PC-3 (cell line): ENCODE measurements around the gene FEN1. TPM values are rescaled to one million over a fixed set of nuclear protein-coding genes. Genes with fewer than 3 reads are reported as not detected.

Experiments used
- ATAC-seq: fragments of 200-7000 bp; cut with Tn5 transposase; 2 replicates; pipeline ENCODE4 v1.9.1; 2020; ENCODE audit warnings: mild to moderate bottlenecking, moderate library complexity
- BruUV-seq: library from RNA; stranded (reverse); fragments of 400-500 nt; replicated peaks from 2 replicates; lab custom pipeline; 2021; lab: Mats Ljungman, UMichigan
- CTCF ChIA-PET: fragments of 300-600 bp; sonication (Branson Sonifier 250); formaldehyde crosslinking; loops from one replicate; lab custom pipeline; 2022; ENCODE audit warnings: antibody characterized with exemption; lab: Charles Lee
- POLR2A ChIA-PET: fragments of 300-600 bp; sonication (Branson Sonifier 250); formaldehyde crosslinking; loops from one replicate; lab custom pipeline; 2022; ENCODE audit warnings: antibody characterized with exemption; ENCODE audit not compliant: unreplicated experiment; lab: Charles Lee
- DNase-seq: peaks from one replicate; pipeline ENCODE4 v3.0.0-alpha.2; 2015
- H2AFZ ChIP-seq: fragments of 300-600 bp; sonication (generic); 2 replicates; pipeline ENCODE4 v1.6.0; 2016; ENCODE audit warnings: antibody characterized with exemption, low read length
- H3F3A ChIP-seq: fragments of 300-600 bp; sonication (generic); one replicate; pipeline ENCODE4 v1.6.0; 2017; ENCODE audit warnings: antibody characterized with exemption, low read length, control low read depth, mild to moderate bottlenecking; ENCODE audit not compliant: unreplicated experiment
- H3K27ac ChIP-seq: fragments of 300-600 bp; sonication (generic); 2 replicates; pipeline ENCODE4 v1.5.1; 2016; ENCODE audit warnings: mild to moderate bottlenecking, low read length
- H3K27me3 ChIP-seq: fragments of 300-600 bp; sonication (generic); 2 replicates; pipeline ENCODE4 v1.6.1; 2016; ENCODE audit warnings: low read length, mixed read lengths
- H3K36me3 ChIP-seq: fragments of 300-600 bp; sonication (generic); 2 replicates; pipeline ENCODE4 v1.6.1; 2016; ENCODE audit warnings: low read depth, mixed run types, low read length, mixed read lengths
- H3K4me1 ChIP-seq: fragments of 300-600 bp; sonication (generic); 2 replicates; pipeline ENCODE4 v1.5.1; 2016; ENCODE audit warnings: low read length; ENCODE audit not compliant: insufficient read depth
- H3K4me2 ChIP-seq: fragments of 300-600 bp; sonication (generic); 2 replicates; pipeline ENCODE4 v1.6.0; 2016; ENCODE audit warnings: low read length
- H3K4me3 ChIP-seq: fragments of 300-600 bp; sonication (generic); 2 replicates; pipeline ENCODE4 v1.5.1; 2016; ENCODE audit warnings: mild to moderate bottlenecking, low read length, mixed read lengths
- H3K79me2 ChIP-seq: fragments of 300-600 bp; sonication (generic); 2 replicates; pipeline ENCODE4 v1.6.1; 2017; ENCODE audit warnings: low read length, mixed read lengths
- H3K9ac ChIP-seq: fragments of 300-600 bp; sonication (generic); 2 replicates; pipeline ENCODE4 v1.6.0; 2016; ENCODE audit warnings: mild to moderate bottlenecking, low read length
- H3K9me2 ChIP-seq: fragments of 300-600 bp; sonication (generic); replicated peaks from 2 replicates; pipeline ENCODE4 v1.6.1; 2016; ENCODE audit warnings: mixed run types, low read length, mixed read lengths
- H3K9me3 ChIP-seq: fragments of 300-600 bp; sonication (generic); 2 replicates; pipeline ENCODE4 v1.6.1; 2016; ENCODE audit warnings: low read length, mixed read lengths
- H4K20me1 ChIP-seq: fragments of 300-600 bp; sonication (generic); 2 replicates; pipeline ENCODE4 v1.6.1; 2016; ENCODE audit warnings: low read length, mixed read lengths
- CTCF ChIP-seq: fragments of 300-600 bp; sonication (generic); conservative IDR thresholded peaks from 2 replicates; pipeline ENCODE4 v1.5.1; 2017; ENCODE audit warnings: antibody characterized with exemption, low read depth, mild to moderate bottlenecking, low read length
- EZH2 ChIP-seq: fragments of 300-600 bp; sonication (generic); IDR thresholded peaks from one replicate; pipeline ENCODE4 v1.6.1; 2017; ENCODE audit warnings: antibody characterized with exemption, mild to moderate bottlenecking, low read length; ENCODE audit not compliant: unreplicated experiment
- EZH2phosphoT487 ChIP-seq: fragments of 300-600 bp; sonication (generic); IDR thresholded peaks from 2 replicates; pipeline ENCODE4 v1.6.1; 2018; ENCODE audit warnings: mild to moderate bottlenecking, antibody characterized with exemption, low read length, borderline replicate concordance
- intact Hi-C: fragments of 100-400 bp; cut with micrococcal nuclease; formaldehyde crosslinking; loops from 2 replicates; pipeline ENCODE4 v1.9.0; 2023
- total RNA-seq: library from RNA; depleted of rRNA; stranded (reverse); fragments of >200 nt; gene quantifications from 2 replicates; pipeline ENCODE4 v1.2.3, GENCODE V29; 2014

FEN1 gene
- total RNA-seq, 1 experiment from 2014 or later: 132 TPM

- H2AFZ ChIP-seq: no peak overlapping the region
- ChIA-PET POLR2A (interaction anchor here (0.5 kb wide), 1 partner anchor 37 kb away, joined by 10 read pairs; no protein-coding TSS in a partner anchor), CTCF (no interaction called here)
- ATAC-seq (no peak), DNase-seq (no peak)
- no peaks in the 10 kb centered on the region for H3K79me2 ChIP-seq
- H3K36me3 ChIP-seq: no peaks in the 10 kb centered on the region
- H3K9me3 ChIP-seq: no peaks in the 10 kb centered on the region
- H3K27ac ChIP-seq: no peak overlapping the region
- H3K9ac ChIP-seq: no peak overlapping the region
- no peak for TF ChIP-seq CTCF
- no peak overlapping the region for H3K4me3 ChIP-seq
- no peak overlapping the region for H3K4me2 ChIP-seq
- no TSS peak for BruUV-seq
- H3K4me1 ChIP-seq: no peaks in the 10 kb centered on the region
- H3K9me2 ChIP-seq: no peaks in the 10 kb centered on the region
- intact Hi-C loops: no loop called here
- H4K20me1 ChIP-seq: no peaks in the 10 kb centered on the region
- no peaks in the 10 kb centered on the region for H3K27me3 ChIP-seq
- H3F3A ChIP-seq: no peaks in the 10 kb centered on the region
Observed at GRCh38 chr11:61765550-61766253, 27.0 kb upstream of the FEN1 start.

GRCh38 chr11:61766353-61766841, 26.3 kb upstream of the FEN1 start:
- H3K9ac ChIP-seq: no peak overlapping the region
- no peak overlapping the region for H3K4me2 ChIP-seq
- no peaks in the 10 kb centered on the region for H3F3A ChIP-seq
- H3K79me2 ChIP-seq: no peaks in the 10 kb centered on the region
- H3K4me3 ChIP-seq: no peak overlapping the region
- no peaks in the 10 kb centered on the region for H3K36me3 ChIP-seq
- no peaks in the 10 kb centered on the region for H3K4me1 ChIP-seq
- POLR2A ChIA-PET: interaction anchor here (0.6 kb wide), 1 partner anchor 26 kb away, joined by 3 read pairs; no protein-coding TSS in a partner anchor
- ATAC-seq (no peak; the same call in 1 of the 2 replicates), DNase-seq (no peak)
- no peak overlapping the region for H3K27ac ChIP-seq
- BruUV-seq: no TSS peak
- H3K9me2 ChIP-seq: no peaks in the 10 kb centered on the region
- H3K9me3 ChIP-seq: no peaks in the 10 kb centered on the region
- H3K27me3 ChIP-seq: no peaks in the 10 kb centered on the region
- CTCF ChIA-PET: no interaction called here
- TF ChIP-seq EZH2phosphoT487: no peak
- no peak for TF ChIP-seq EZH2
- no peak overlapping the region for H2AFZ ChIP-seq
- intact Hi-C loops: no loop called here
- no peaks in the 10 kb centered on the region for H4K20me1 ChIP-seq

GRCh38 chr11:61768376-61769076, 24.2 kb upstream of the FEN1 start:
- no peaks in the 10 kb centered on the region for H3K36me3 ChIP-seq
- H3K27ac ChIP-seq: no peak overlapping the region
- no peak overlapping the region for H3K9ac ChIP-seq
- BruUV-seq: no TSS peak
- no peaks in the 10 kb centered on the region for H3K79me2 ChIP-seq
- CTCF ChIA-PET: no interaction called here
- DNase-seq: no peak
- intact Hi-C loops: no loop called here
- H3K27me3 ChIP-seq: no peaks in the 10 kb centered on the region
- no peak overlapping the region for H3K4me2 ChIP-seq
- no peak overlapping the region for H2AFZ ChIP-seq
- H3K4me3 ChIP-seq: no peak overlapping the region
- no peaks in the 10 kb centered on the region for H3K9me2 ChIP-seq
- H3K9me3 ChIP-seq: no peaks in the 10 kb centered on the region
- no peaks in the 10 kb centered on the region for H4K20me1 ChIP-seq
- H3K4me1 ChIP-seq: no peaks in the 10 kb centered on the region
- no peak for ATAC-seq
- POLR2A ChIA-PET: no interaction called here
- no peak for TF ChIP-seq EZH2phosphoT487
- TF ChIP-seq CTCF: no peak
- no peak for TF ChIP-seq EZH2
- no peaks in the 10 kb centered on the region for H3F3A ChIP-seq
